ENCODE data around the gene RPRD2.

RPRD2 gene

DNA sequence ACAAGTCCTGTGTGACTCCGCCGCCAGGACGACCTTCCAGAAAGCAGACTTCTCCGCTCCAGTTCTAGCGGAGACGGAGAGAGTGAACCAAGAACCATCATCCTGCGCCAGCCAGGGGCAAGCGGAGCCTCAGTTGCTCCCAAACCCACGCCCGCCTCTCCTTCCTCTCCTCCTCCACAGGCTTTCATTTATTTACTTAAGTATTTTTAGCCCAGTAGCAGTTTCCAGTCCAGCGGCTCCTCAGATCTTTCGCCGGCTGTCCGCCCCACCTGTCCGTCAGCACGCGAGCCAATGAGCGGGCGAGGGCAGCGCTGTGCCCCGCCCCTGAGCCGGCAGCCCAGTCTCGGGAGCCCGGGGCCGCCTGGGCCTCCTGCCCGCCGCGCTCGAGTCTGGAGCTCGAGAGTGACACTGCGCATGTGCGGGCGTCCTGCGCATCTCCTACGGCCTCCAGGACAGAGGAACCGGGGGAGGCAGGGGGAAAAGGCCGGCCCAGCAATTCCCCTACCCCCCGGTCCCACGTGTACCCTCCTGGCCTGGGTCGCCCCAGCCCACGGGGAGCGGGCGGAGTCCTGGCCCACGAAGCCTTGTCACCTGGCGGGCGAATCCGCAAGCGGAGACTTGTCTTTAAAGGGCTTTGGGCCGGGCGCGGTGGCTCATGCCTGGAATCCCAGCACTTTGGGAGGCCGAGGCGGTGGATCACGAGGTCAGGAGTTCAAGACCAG, 151.5 kb downstream of the RPRD2 start, which contains the start of gene FALEC:
TSS of gene FALEC (plus strand) at position 425 of the 722 bp plus-strand sequence.
- peak; percentile 88 for DNase-seq

DNA sequence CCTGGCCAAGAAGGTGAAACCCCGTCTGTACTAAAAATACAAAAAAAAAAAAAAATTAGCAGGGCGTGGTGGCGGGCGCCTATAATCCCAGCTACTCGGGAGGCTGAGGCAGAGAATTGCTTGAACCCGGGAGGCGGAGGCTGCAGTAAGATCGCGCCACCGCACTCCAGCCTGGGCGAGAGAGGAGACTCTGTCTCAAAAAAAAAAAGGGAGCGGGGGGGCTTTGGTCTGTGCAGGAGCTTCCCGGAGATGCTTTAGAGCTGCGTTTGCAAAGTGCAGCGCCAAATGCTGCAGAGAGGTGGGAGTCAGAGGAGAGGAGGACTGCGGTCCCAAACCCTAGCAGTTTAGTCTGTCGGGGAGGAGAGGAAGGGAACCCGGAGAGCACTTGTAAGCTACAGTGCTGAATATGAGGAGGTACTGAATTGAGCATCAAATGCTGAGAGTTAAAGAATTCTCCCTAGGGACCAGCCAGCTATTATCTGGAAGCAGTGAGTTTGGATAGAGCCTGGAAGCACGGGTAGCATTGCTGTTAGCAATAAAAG, 152.2 kb downstream of the RPRD2 start:
- peak; percentile 8 for DNase-seq

DNA sequence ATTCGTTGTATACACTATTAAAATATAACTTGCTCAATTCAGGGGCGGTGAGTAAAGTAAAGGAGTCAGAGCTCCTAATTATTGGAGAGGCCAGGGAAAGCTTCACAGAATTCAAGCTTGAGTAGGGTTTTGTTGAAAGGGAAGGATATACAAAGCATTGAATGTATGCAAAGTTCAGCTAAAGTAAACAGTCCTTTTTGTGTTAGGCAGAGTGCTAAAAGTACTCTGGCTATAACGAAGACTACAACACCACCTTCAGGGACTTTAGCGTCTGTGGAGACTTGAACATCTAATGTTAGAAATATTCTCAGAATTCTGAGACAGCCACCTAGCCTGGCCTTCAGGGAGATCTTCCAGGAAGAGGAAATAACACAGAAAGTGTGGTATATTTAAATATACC, 152.7 kb downstream of the RPRD2 start:
- DNase-seq: no peak

DNA sequence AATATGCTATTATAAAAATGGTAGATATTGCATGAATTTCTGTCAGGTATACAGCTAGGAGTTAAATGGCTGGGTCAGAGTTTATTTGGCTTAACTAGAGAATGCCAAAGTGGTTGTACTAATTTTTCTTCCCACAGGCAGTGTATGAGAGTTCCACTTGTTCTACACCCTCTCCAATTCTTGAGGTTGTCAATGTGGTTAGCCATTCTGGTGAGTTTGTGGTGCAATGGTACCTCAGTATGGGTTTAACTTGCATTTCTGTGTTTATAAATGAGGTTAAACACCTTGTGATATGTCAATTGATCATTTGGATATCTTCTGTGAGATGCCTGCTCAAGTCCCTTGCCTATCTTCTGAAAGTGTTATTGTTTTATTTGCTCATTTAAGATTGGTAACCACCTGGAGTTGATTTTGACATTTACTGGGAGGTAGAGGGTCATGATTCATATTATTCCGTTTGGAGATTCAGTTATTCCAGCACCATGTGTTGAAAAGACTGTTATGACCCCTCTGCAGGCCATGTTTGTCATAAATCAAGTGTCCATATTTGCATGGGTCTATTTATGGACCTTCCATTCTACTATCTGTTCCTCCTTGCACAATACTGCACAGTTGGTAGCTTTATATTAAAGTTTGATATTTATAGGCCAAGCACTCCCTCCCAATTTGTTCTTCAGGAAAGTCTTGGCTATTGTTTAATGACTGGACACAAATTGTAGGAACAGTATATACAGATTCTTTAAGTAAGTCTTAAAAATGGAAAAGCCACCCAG, 157.4 kb downstream of the RPRD2 start:
- DNase-seq: no peak

DNA sequence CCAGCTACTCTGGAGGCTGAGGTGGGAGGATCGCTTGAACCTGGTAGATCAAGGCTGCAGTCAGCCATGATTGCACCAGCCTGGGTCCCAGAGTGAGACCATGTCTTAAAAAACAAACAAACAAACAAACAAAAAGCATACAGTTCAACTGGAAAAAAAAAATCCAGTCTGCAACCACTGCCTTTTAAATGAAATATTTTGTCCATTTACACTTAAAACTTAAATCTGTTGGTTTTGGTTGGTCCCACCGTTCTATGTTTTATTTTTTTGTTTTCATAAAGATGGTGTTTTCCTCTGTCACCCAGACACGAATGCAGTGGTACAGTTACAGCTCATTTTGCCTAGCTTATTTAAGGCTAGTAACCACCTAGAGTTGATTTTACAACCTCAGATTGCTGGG, 161.4 kb downstream of the RPRD2 start:
- DNase-seq: no peak
